NCI-H2081 (cell line): ENCODE data around the gene ZNF780B.

Experiments
- DNase-seq, 2 experiments: peaks; one replicate each; lab custom pipeline; 2025; lab: John Stamatoyannopoulos, UW

The ZNF780B gene

DNA sequence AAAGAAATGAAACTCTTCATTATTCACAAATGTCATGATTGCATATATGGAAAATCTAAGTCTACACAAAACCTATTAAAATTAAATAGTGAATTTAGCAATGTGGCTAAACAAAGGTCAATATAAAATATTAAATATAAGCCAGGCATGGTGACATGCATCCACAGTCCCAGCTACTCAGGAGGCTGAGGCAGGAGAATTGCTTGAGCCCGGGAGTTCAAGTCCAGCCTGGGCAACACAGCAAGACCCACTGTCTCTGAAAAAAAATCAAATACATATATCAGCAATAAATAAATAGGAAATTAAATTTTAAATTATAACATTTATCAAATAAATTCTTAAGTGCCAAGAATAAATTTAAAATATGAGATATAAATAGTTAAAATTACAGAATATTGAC lies 73.1 kb downstream of the ZNF780B start:
- no peak for DNase-seq
